ES-I3 (cell line): Measurements from ENCODE around the gene TBL1XR1.

Experiments used
- H3K36me3 ChIP-seq: 2 replicates; pipeline ENCODE4 v1.6.1; 2013; ENCODE audit warnings: mild to moderate bottlenecking, low read length, control low read depth, moderate library complexity; ENCODE audit not compliant: insufficient read depth
- H3K4me1 ChIP-seq: 2 replicates; pipeline ENCODE4 v1.6.1; 2013; ENCODE audit warnings: mild to moderate bottlenecking, control low read depth, low read length; ENCODE audit not compliant: insufficient read depth
- H3K9ac ChIP-seq: 2 replicates; pipeline ENCODE4 v1.6.1; 2013; ENCODE audit warnings: low read depth, mild to moderate bottlenecking, low read length, moderate library complexity
- H3K9me3 ChIP-seq: 2 replicates; pipeline ENCODE4 v1.6.1; 2013; ENCODE audit warnings: mild to moderate bottlenecking, low read length, moderate library complexity; ENCODE audit not compliant: control insufficient read depth, insufficient read depth

TBL1XR1 gene

GRCh38 chr3:177080122-177080521, 117.2 kb downstream of the TBL1XR1 start:
- H3K4me1 ChIP-seq, result 0 out of 2 replicates have a peak, but pooled peaks cover 6% of the 10 kb centered on the region
- no peak overlapping the region for H3K9ac ChIP-seq
- no peaks in the 10 kb centered on the region for H3K9me3 ChIP-seq
- peaks cover 2% of the 10 kb centered on the region; the same call in 1 of the 2 replicates for H3K36me3 ChIP-seq

GRCh38 chr3:177079684-177080083, 117.6 kb downstream of the TBL1XR1 start:
- H3K4me1 ChIP-seq, result peaks cover 10% of the 10 kb centered on the region; the same call in 1 of the 2 replicates
- no peak overlapping the region for H3K9ac ChIP-seq
- no peaks in the 10 kb centered on the region for H3K9me3 ChIP-seq
- H3K36me3 ChIP-seq, result no peaks in the 10 kb centered on the region

- H3K9me3 ChIP-seq, result no peaks in the 10 kb centered on the region
- peaks cover 11% of the 10 kb centered on the region; the same call in 1 of the 2 replicates for H3K4me1 ChIP-seq
- H3K36me3 ChIP-seq, result no peaks in the 10 kb centered on the region
- H3K9ac ChIP-seq, result no peak overlapping the region
Observed at GRCh38 chr3:177071496-177072156, 125.7 kb downstream of the TBL1XR1 start.

- Histone ChIP-seq H3K36me3 (no peaks in the 10 kb centered on the region; the same call in 1 of the 2 replicates), H3K9me3 (no peaks in the 10 kb centered on the region), H3K4me1 (peaks cover under 1% of the 10 kb centered on the region; the same call in 1 of the 2 replicates), H3K9ac (no peak overlapping the region)
Observed at GRCh38 chr3:177069514-177070329, 127.6 kb downstream of the TBL1XR1 start.

GRCh38 chr3:177068967-177069366, 128.3 kb downstream of the TBL1XR1 start:
- no peaks in the 10 kb centered on the region for H3K4me1 ChIP-seq
- no peak overlapping the region for H3K9ac ChIP-seq

GRCh38 chr3:177066068-177066467, 131.2 kb downstream of the TBL1XR1 start:
- H3K36me3 ChIP-seq, result no peaks in the 10 kb centered on the region; the same call in 1 of the 2 replicates

More at GRCh38 chr3:177068967-177069366, 128.3 kb downstream of the TBL1XR1 start:
- Histone ChIP-seq H3K9me3 (no peaks in the 10 kb centered on the region), H3K36me3 (no peaks in the 10 kb centered on the region; the same call in 1 of the 2 replicates)

GRCh38 chr3:177065285-177066033, 131.8 kb downstream of the TBL1XR1 start:
- Histone ChIP-seq H3K36me3 (no peaks in the 10 kb centered on the region; the same call in 1 of the 2 replicates), H3K9me3 (no peaks in the 10 kb centered on the region), H3K4me1 (no peaks in the 10 kb centered on the region), H3K9ac (no peak overlapping the region)

More at GRCh38 chr3:177066068-177066467, 131.2 kb downstream of the TBL1XR1 start:
- Histone ChIP-seq H3K4me1 (no peaks in the 10 kb centered on the region), H3K9ac (no peak overlapping the region), H3K9me3 (no peaks in the 10 kb centered on the region)

GRCh38 chr3:177062052-177062732, 135.1 kb downstream of the TBL1XR1 start:
- H3K9ac ChIP-seq, result no peak overlapping the region
- H3K36me3 ChIP-seq, result no peaks in the 10 kb centered on the region; the same call in 1 of the 2 replicates
- H3K4me1 ChIP-seq, result peaks cover 8% of the 10 kb centered on the region
- no peaks in the 10 kb centered on the region for H3K9me3 ChIP-seq

GRCh38 chr3:177061369-177061768, 135.9 kb downstream of the TBL1XR1 start:
- no peaks in the 10 kb centered on the region for H3K9me3 ChIP-seq
- H3K9ac ChIP-seq, result no peak overlapping the region
- H3K4me1 ChIP-seq, result peaks cover 12% of the 10 kb centered on the region
- H3K36me3 ChIP-seq, result no peaks in the 10 kb centered on the region

- H3K9me3 ChIP-seq, result no peaks in the 10 kb centered on the region
- peaks cover 12% of the 10 kb centered on the region for H3K4me1 ChIP-seq
- H3K36me3 ChIP-seq, result no peaks in the 10 kb centered on the region
- H3K9ac ChIP-seq, result no peak overlapping the region
Observed at GRCh38 chr3:177060492-177060891, 136.8 kb downstream of the TBL1XR1 start.

- H3K9me3 ChIP-seq, result no peaks in the 10 kb centered on the region
- no peaks in the 10 kb centered on the region; the same call in 1 of the 2 replicates for H3K36me3 ChIP-seq
- peaks cover 12% of the 10 kb centered on the region for H3K4me1 ChIP-seq
- H3K9ac ChIP-seq, result no peak overlapping the region
Observed at GRCh38 chr3:177058648-177059047, 138.6 kb downstream of the TBL1XR1 start.

- Histone ChIP-seq H3K9ac (no peak overlapping the region), H3K36me3 (no peaks in the 10 kb centered on the region; the same call in 1 of the 2 replicates), H3K4me1 (peaks cover 12% of the 10 kb centered on the region), H3K9me3 (no peaks in the 10 kb centered on the region)
Observed at GRCh38 chr3:177057768-177058167, 139.5 kb downstream of the TBL1XR1 start.

GRCh38 chr3:177056927-177057326, 140.4 kb downstream of the TBL1XR1 start:
- H3K9ac ChIP-seq, result no peak overlapping the region
- H3K4me1 ChIP-seq, result peaks cover 12% of the 10 kb centered on the region
- no peaks in the 10 kb centered on the region; the same call in 1 of the 2 replicates for H3K36me3 ChIP-seq
- no peaks in the 10 kb centered on the region for H3K9me3 ChIP-seq
